Pancreas (tissue), 10 donors: ENCODE results near the gene GRM7. TPM values are rescaled to one million over a fixed set of nuclear protein-coding genes. Genes with fewer than 3 reads are reported as not detected.
A peak's percentile ranks its signal among the peaks of the same experiment; 100 is the strongest.

ENCODE experiments used
- ATAC-seq, 4 donors: fragments of 200-7000 bp; cut with Tn5 transposase; one replicate each; pipeline versions ENCODE4 v1.8.0 to v1.9.1; 2020; ENCODE audit warnings: mild to moderate bottlenecking in 4 of 4, moderate library complexity in 4 of 4
- DNase-seq, 6 donors: peaks; one replicate each; pipeline ENCODE4 v3.0.0-alpha.2; 2020
- FAIRE-seq: peaks from 2 replicates; lab custom pipeline; 2012; peaks lifted over from hg19 to GRCh38; lab: Jason Lieb, UNC
- H3K27ac ChIP-seq, 4 donors: fragments of 200-600 bp; sonication (generic); 1 replicate in 3 of 4; 2 replicates in 1 of 4; pipeline versions ENCODE4 v1.5.0 to v1.8.0; 2020
- H3K27me3 ChIP-seq, 4 donors: fragments of 200-600 bp; one replicate each; pipeline ENCODE4 v1.8.0; 2021
- H3K36me3 ChIP-seq, 3 donors: fragments of 200-600 bp; sonication (generic) in 1 of 3; one replicate each; pipeline versions ENCODE4 v1.5.0 to v1.8.0; 2020 to 2021
- H3K4me1 ChIP-seq, 3 donors: fragments of 200-600 bp; one replicate each; pipeline ENCODE4 v1.8.0; 2021
- H3K4me3 ChIP-seq, 4 donors: fragments of 200-600 bp; sonication (generic) in 2 of 4; one replicate each; pipeline versions ENCODE4 v1.5.0 to v1.8.0; 2020 to 2021
- H3K9me3 ChIP-seq, 4 donors: fragments of 200-600 bp; one replicate each; pipeline ENCODE4 v1.8.0; 2021
- CTCF ChIP-seq, 4 donors: fragments of 200-600 bp; sonication (generic) in 3 of 4; IDR thresholded peaks; one replicate each; pipeline versions ENCODE4 v1.5.0 to v1.8.0; 2021; ENCODE audit warnings: antibody characterized with exemption in 4 of 4
- whole genome bisulfite sequencing, 2 donors: extraction: QIAGEN DNeasy Blood & Tissue Kit; methylation state at CpG; one replicate each; pipeline ENCODE4 v1.1.7; 2013; 5-methylcytosine and 5-hydroxymethylcytosine counted together
- intact Hi-C, 3 donors: fragments of 100-400 bp; cut with DNase I; formaldehyde crosslinking; loops; one replicate each; pipeline versions ENCODE4 v1.11.1 to v1.14.2; 2022
- polyA plus RNA-seq, 2 donors: library from polyadenylated mRNA; stranded (reverse); fragments of 200-250 nt; gene quantifications; one replicate each; pipeline ENCODE4 v1.2.3, GENCODE V29; 2013
- total RNA-seq, 6 donors: library from RNA; stranded (reverse); fragmentation: NEBNext Ultra II Directional in 4 of 6; extraction: Animal tissue kit (Norgen Biotek cat#: 25700) in 4 of 6; gene quantifications; one replicate each; pipeline versions ENCODE4 v1.2.1 to v1.2.4, GENCODE V29; 2021 to 2023
- donor health status: healthy with polysubstance abuse.
- donor health status: DM: no; HTN: no; CAD: no; lungs with moderate emphysema.
- donor health status: DM: no; HTN: no; CAD: no.
- donor health status: control.
- donor health status: control.
- donor health status: Bipolar disorder and iron deficiency.
- donor health status: DM: yes; HTN: yes; CAD: no.
- donor health status: DM: no; HTN: no; CAD: no.
- donor health status: DM: no; HTN: no; CAD: no.
- donor health status: DM: yes; HTN: yes; CAD: no.

The GRM7 gene
- total and polyA plus RNA-seq, 8 donors, result 0.03 to 0.28 (median 0.18) TPM; not detected in 4

GRCh38 chr3:7270731-7271130, 409.8 kb downstream of the GRM7 start:
- no peaks in the 10 kb centered on the region for H3K4me1 ChIP-seq
- no peak for TF ChIP-seq CTCF (IDR thresholded peaks at IDR 0.05)
- WGBS, 2 donors, result 38 to 51% methylated on average over 5 of the region's 5 CpGs
- no peaks in the 10 kb centered on the region for H3K36me3 ChIP-seq
- no peaks in the 10 kb centered on the region for H3K27me3 ChIP-seq
- DNase-seq, result no peak
- H3K27ac ChIP-seq, result no peak overlapping the region
- ATAC-seq, result no peak
- no peaks in the 10 kb centered on the region for H3K9me3 ChIP-seq
- H3K4me3 ChIP-seq, result no peak overlapping the region
- intact Hi-C loops, result no loop called here
- FAIRE-seq, result no peak

- Histone ChIP-seq H3K4me1 (no peaks in the 10 kb centered on the region), H3K27me3 (no peaks in the 10 kb centered on the region), H3K4me3 (no peak overlapping the region), H3K36me3 (no peaks in the 10 kb centered on the region), H3K9me3 (no peaks in the 10 kb centered on the region), H3K27ac (no peak overlapping the region)
- TF ChIP-seq CTCF (IDR thresholded peaks at IDR 0.05), result no peak
- ATAC-seq (no peak), DNase-seq (no peak), FAIRE-seq (no peak)
- WGBS, 2 donors, result 74 to 76% methylated on average over 3 of the region's 3 CpGs
- intact Hi-C loops, result no loop called here
These were observed 410.7 kb downstream of the GRM7 start for GRCh38 chr3:7271631-7272030.

- Histone ChIP-seq H3K27ac (no peak overlapping the region), H3K27me3 (no peaks in the 10 kb centered on the region), H3K9me3 (no peaks in the 10 kb centered on the region), H3K36me3 (no peaks in the 10 kb centered on the region), H3K4me1 (no peaks in the 10 kb centered on the region), H3K4me3 (no peak overlapping the region)
- WGBS, 2 donors, result 89 to 97% methylated on average over 1 of the region's 1 CpG
- ATAC-seq, result no peak
- TF ChIP-seq CTCF (IDR thresholded peaks at IDR 0.05), result no peak
- intact Hi-C loops, result no loop called here
- FAIRE-seq, result no peak
- DNase-seq, result no peak
These were observed 411.3 kb downstream of the GRM7 start for GRCh38 chr3:7272203-7272602.

- no peak for FAIRE-seq
- no peak for ATAC-seq
- Histone ChIP-seq H3K4me1 (no peaks in the 10 kb centered on the region), H3K4me3 (no peak overlapping the region), H3K27ac (no peak overlapping the region), H3K9me3 (no peaks in the 10 kb centered on the region), H3K36me3 (no peaks in the 10 kb centered on the region), H3K27me3 (no peaks in the 10 kb centered on the region)
- no peak for DNase-seq
- WGBS, 2 donors, result 88 to 90% methylated on average over 2 of the region's 2 CpGs
- intact Hi-C loops, result no loop called here
- no peak for TF ChIP-seq CTCF (IDR thresholded peaks at IDR 0.05)
These were observed 414.5 kb downstream of the GRM7 start for GRCh38 chr3:7275396-7275795.

GRCh38 chr3:7280318-7280717, 419.4 kb downstream of the GRM7 start:
- TF ChIP-seq CTCF (IDR thresholded peaks at IDR 0.05), result no peak
- no peak overlapping the region for H3K4me3 ChIP-seq
- no peak overlapping the region for H3K27ac ChIP-seq
- no peaks in the 10 kb centered on the region for H3K27me3 ChIP-seq
- 56 to 60% methylated on average over 4 of the region's 4 CpGs for WGBS, 2 donors
- DNase-seq (no peak), ATAC-seq (peak in 1 of 4 donors; percentile 32), FAIRE-seq (no peak)
- H3K9me3 ChIP-seq, result no peaks in the 10 kb centered on the region
- H3K4me1 ChIP-seq, result no peaks in the 10 kb centered on the region
- H3K36me3 ChIP-seq, result no peaks in the 10 kb centered on the region
- intact Hi-C loops, result no loop called here
